Astrocyte of the spinal cord (primary cell): ENCODE data around the gene TBRG1.

Experiments used
- DNase-seq: peaks from one replicate; pipeline ENCODE4 v3.0.0; 2011; ENCODE audit warnings: low read depth, low spot score
- H3K4me3 ChIP-seq: 2 replicates; pipeline ENCODE4 v1.5.1; 2011; ENCODE audit warnings: low read depth, mild to moderate bottlenecking, low read length, moderate library complexity
- CTCF ChIP-seq: IDR thresholded peaks from 2 replicates; pipeline ENCODE4 v1.5.1; 2012; ENCODE audit warnings: low read depth, mild to moderate bottlenecking, low read length, inconsistent platforms
- in situ Hi-C: cut with HindIII; loops from 2 replicates; pipeline ENCODE4 v1.10.0; 2017; ENCODE audit warnings: low sequenced_read_pairs

The TBRG1 gene

GRCh38 chr11:124643042-124643604 lies 20.5 kb downstream of the TBRG1 start:
- no peak for DNase-seq
- in situ Hi-C loops = no loop called here
- TF ChIP-seq CTCF = no peak
- H3K4me3 ChIP-seq = no peak overlapping the region

GRCh38 chr11:124643605-124644425 lies 21.2 kb downstream of the TBRG1 start:
- in situ Hi-C loops = no loop called here
- peak; percentile 95 for DNase-seq
- no peak overlapping the region for H3K4me3 ChIP-seq
- no peak for TF ChIP-seq CTCF

- no peak overlapping the region for H3K4me3 ChIP-seq
- in situ Hi-C loops = no loop called here
- TF ChIP-seq CTCF = peak; percentile 74
- DNase-seq = peak; percentile 90
Observed at GRCh38 chr11:124644426-124645280, 22.0 kb downstream of the TBRG1 start.

GRCh38 chr11:124646148-124646547 lies 23.5 kb downstream of the TBRG1 start:
- in situ Hi-C loops = no loop called here
- no peak overlapping the region for H3K4me3 ChIP-seq
- no peak for DNase-seq
- TF ChIP-seq CTCF = no peak

- no peak for DNase-seq
- no peak for TF ChIP-seq CTCF
- H3K4me3 ChIP-seq = no peak overlapping the region
- in situ Hi-C loops = no loop called here
Observed at GRCh38 chr11:124648610-124649009, 25.9 kb downstream of the TBRG1 start.

- DNase-seq = peak; percentile 53
Observed at GRCh38 chr11:124656774-124657630, 34.3 kb downstream of the TBRG1 start.

More at GRCh38 chr11:124656774-124657630, 34.3 kb downstream of the TBRG1 start:
- no peak overlapping the region for H3K4me3 ChIP-seq
- no peak for TF ChIP-seq CTCF
- in situ Hi-C loops = no loop called here
